Stomach (tissue), 4 donors: Measurements from ENCODE around the gene TNK1.

Experiments used
- EP300 ChIP-seq: sonication (generic); formaldehyde crosslinking; IDR thresholded peaks from one replicate; pipeline ENCODE4 v1.6.1; 2017; ENCODE audit warnings: antibody characterized with exemption
- POLR2A ChIP-seq, 4 donors: fragments of 450-650 bp; IDR thresholded peaks; one replicate each; pipeline ENCODE4 v1.6.1; 2016; ENCODE audit warnings: antibody characterized with exemption in 4 of 4, control low read depth in 2 of 4, mild to moderate bottlenecking in 1 of 4, moderate library complexity in 1 of 4
- POLR2AphosphoS5 ChIP-seq, 3 donors: sonication (generic); formaldehyde crosslinking; IDR thresholded peaks; one replicate each; pipeline ENCODE4 v1.6.1; 2016; ENCODE audit warnings: antibody characterized with exemption in 3 of 3
- TF ChIP-seq, protein P1 (sequence below), 7 experiments: fragments of 450-650 bp in 4 of 7; fragments of 200-600 bp in 3 of 7; sonication (generic) in 3 of 7; IDR thresholded peaks; one replicate each; pipeline ENCODE4 v1.5.1; 2016 to 2019; ENCODE audit warnings: antibody characterized with exemption in 7 of 7, control low read depth in 2 of 7, mild to moderate bottlenecking in 1 of 7

DNA sequence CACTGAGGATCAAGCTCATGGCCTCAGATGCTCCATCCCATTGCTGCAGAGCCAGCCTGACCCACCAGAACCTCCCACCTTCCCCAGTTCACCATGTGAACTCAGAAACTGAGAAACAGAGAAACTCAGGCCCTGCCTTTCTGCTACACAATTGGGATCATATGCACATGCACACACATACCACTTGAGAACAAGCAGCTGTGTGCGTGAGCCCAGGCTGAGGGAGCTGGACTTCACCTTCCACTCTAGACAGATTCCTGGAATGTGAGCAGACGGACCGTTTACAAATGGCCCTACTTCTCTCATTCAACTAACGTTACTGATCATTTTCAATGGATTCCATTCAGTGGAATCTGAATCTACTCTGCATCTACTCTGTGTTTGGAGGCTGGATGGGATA is 42.8 kb downstream of the TNK1 start:
- TF ChIP-seq, protein P1, sequence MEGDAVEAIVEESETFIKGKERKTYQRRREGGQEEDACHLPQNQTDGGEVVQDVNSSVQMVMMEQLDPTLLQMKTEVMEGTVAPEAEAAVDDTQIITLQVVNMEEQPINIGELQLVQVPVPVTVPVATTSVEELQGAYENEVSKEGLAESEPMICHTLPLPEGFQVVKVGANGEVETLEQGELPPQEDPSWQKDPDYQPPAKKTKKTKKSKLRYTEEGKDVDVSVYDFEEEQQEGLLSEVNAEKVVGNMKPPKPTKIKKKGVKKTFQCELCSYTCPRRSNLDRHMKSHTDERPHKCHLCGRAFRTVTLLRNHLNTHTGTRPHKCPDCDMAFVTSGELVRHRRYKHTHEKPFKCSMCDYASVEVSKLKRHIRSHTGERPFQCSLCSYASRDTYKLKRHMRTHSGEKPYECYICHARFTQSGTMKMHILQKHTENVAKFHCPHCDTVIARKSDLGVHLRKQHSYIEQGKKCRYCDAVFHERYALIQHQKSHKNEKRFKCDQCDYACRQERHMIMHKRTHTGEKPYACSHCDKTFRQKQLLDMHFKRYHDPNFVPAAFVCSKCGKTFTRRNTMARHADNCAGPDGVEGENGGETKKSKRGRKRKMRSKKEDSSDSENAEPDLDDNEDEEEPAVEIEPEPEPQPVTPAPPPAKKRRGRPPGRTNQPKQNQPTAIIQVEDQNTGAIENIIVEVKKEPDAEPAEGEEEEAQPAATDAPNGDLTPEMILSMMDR (IDR thresholded peaks at IDR 0.05): no peak
- no peak for TF ChIP-seq POLR2AphosphoS5 (IDR thresholded peaks at IDR 0.05)
- no peak for TF ChIP-seq POLR2A (IDR thresholded peaks at IDR 0.05)
- no peak for TF ChIP-seq EP300
